ENCODE data around the gene RNF7. TPM values are rescaled to one million over a fixed set of nuclear protein-coding genes. Genes with fewer than 3 reads are reported as not detected.

Gene RNF7
- polyA plus RNA-seq, 1 experiment, result 113 TPM

DNA sequence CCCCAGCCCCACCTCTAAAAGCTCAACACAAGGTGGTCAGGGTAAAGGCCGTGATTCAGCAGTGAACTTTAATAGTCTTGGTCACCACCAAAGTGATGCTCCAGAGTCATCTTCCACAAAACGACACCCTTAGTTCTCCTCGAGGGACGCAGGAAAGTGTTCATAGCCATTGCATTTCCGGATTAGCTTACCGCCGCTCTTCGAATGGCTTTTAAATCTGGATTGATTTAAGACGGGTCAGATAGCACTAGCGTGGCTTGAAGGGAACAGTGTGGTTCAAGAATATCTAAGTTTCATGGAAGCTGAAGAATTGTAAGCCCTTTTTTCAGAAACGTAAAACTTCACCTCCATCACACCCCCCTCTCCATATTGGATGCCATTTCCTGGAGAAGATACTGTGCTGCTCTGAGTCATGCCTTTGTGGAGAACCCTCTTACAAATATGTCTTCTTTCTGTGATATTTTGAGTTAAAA, 829 bp downstream of the RNF7 start:
- H3K27ac ChIP-seq (ENCODE audit: low read depth, low read length), result peak overlapping the region; percentile 71
- H3K4me3 ChIP-seq (ENCODE audit: low read depth, low read length), result peak overlapping the region; percentile 94
- H3K9me3 ChIP-seq (ENCODE audit: control insufficient read depth, insufficient read depth, low read length), result no peaks in the 10 kb centered on the region
- no peak for DNase-seq (ENCODE audit: low read depth, low spot score)
- ChIA-PET CTCF (interaction anchor here (0.6 to 3.9 kb wide), 35 partner anchors 8 to 538 kb away, joined by 3 to 36 read pairs (median 4); no protein-coding TSS in a partner anchor), POLR2A (interaction anchor here (0.7 to 1.2 kb wide), 3 partner anchors 28 to 138 kb away, joined by 3 to 5 read pairs (median 4); partner anchors contain the start of gene ATP1B3)
- TF ChIP-seq, protein P1, sequence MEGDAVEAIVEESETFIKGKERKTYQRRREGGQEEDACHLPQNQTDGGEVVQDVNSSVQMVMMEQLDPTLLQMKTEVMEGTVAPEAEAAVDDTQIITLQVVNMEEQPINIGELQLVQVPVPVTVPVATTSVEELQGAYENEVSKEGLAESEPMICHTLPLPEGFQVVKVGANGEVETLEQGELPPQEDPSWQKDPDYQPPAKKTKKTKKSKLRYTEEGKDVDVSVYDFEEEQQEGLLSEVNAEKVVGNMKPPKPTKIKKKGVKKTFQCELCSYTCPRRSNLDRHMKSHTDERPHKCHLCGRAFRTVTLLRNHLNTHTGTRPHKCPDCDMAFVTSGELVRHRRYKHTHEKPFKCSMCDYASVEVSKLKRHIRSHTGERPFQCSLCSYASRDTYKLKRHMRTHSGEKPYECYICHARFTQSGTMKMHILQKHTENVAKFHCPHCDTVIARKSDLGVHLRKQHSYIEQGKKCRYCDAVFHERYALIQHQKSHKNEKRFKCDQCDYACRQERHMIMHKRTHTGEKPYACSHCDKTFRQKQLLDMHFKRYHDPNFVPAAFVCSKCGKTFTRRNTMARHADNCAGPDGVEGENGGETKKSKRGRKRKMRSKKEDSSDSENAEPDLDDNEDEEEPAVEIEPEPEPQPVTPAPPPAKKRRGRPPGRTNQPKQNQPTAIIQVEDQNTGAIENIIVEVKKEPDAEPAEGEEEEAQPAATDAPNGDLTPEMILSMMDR (IDR thresholded peaks at IDR 0.05; ENCODE audit: low read depth, low read length), result no peak
- H3K27me3 ChIP-seq (ENCODE audit: control insufficient read depth, insufficient read depth, low read length), result no peaks in the 10 kb centered on the region

DNA sequence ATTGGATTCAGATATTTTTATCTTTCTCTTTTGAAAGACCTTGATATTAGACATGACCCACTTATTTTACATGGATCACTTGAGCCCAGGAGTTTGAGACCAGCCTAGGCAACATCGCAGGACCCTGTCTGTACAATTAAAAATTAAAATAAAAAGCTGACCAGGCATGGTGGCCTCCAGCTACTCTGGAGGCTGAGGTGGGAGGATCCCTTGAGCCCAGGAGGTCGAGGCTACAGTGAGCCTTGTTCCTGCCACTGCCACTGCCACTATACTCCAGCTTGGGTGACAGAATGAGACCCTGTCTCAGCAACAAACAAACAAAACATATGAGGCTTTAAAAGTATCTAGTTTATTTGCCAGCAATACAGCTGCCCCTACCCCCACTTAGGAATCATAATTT, 1.6 kb downstream of the RNF7 start:
- POLR2A ChIA-PET, result no interaction called here
- Histone ChIP-seq H3K4me3 (ENCODE audit: low read depth, low read length) (peak overlapping the region; percentile 94), H3K27me3 (ENCODE audit: control insufficient read depth, insufficient read depth, low read length) (no peaks in the 10 kb centered on the region), H3K27ac (ENCODE audit: low read depth, low read length) (no peak overlapping the region), H3K9me3 (ENCODE audit: control insufficient read depth, insufficient read depth, low read length) (no peaks in the 10 kb centered on the region)
- TF ChIP-seq, protein P1 (IDR thresholded peaks at IDR 0.05; ENCODE audit: low read depth, low read length), result no peak
- CTCF ChIA-PET, result interaction anchor here (0.6 to 3.9 kb wide), 6 partner anchors 45 to 173 kb away, joined by 4 to 36 read pairs (median 4); no protein-coding TSS in a partner anchor
- no peak for DNase-seq (ENCODE audit: low read depth, low spot score)

DNA sequence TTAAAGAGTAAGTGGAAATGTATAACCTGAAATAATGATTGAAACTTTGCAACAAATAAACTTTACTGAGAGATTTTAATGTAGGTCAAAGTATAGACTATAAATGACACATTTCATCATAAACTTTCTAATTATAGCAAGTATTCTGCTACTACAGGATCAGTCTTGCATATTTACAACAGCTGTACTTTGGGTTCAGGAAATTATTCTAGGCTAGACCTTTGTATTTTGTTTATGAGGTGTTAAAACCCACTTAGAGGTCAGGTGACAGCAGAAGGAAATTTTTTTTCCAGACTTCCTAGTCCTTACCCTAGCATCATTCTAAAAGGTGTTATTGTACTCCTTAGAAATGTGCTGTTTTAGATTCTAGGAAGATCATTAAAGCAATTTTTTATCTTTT, 2.3 kb downstream of the RNF7 start:
- Histone ChIP-seq H3K27ac (ENCODE audit: low read depth, low read length) (no peak overlapping the region), H3K27me3 (ENCODE audit: control insufficient read depth, insufficient read depth, low read length) (no peaks in the 10 kb centered on the region), H3K4me3 (ENCODE audit: low read depth, low read length) (no peak overlapping the region), H3K9me3 (ENCODE audit: control insufficient read depth, insufficient read depth, low read length) (no peaks in the 10 kb centered on the region)
- ChIA-PET CTCF (interaction anchor here (0.6 to 3.9 kb wide), 5 partner anchors 45 to 173 kb away, joined by 4 to 36 read pairs (median 4); no protein-coding TSS in a partner anchor), POLR2A (no interaction called here)
- TF ChIP-seq, protein P1 (IDR thresholded peaks at IDR 0.05; ENCODE audit: low read depth, low read length), result no peak
- DNase-seq (ENCODE audit: low read depth, low spot score), result no peak

DNA sequence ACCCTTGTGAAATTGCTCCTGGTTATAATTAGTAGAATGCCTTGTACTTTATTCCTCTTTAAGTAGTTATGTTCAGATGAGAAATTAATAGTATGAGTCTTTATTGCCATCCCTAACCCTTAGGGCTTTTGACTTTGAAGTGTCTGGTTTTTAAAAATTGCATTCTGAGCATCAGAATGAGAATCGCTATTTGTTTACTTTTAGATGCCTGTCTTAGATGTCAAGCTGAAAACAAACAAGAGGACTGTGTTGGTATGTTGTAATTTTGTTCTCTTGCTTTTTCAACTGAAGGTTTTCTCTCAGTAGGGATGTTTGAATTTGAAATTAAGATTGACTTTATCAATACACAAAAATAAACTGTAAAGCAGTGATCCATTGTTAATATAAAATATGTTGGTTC, 5.2 kb downstream of the RNF7 start:
- no peak overlapping the region for H3K27ac ChIP-seq (ENCODE audit: low read depth, low read length)
- H3K9me3 ChIP-seq (ENCODE audit: control insufficient read depth, insufficient read depth, low read length), result no peaks in the 10 kb centered on the region
- no peak overlapping the region for H3K4me3 ChIP-seq (ENCODE audit: low read depth, low read length)
- DNase-seq (ENCODE audit: low read depth, low spot score), result no peak
- CTCF ChIA-PET, result interaction anchor here (1.1 to 1.2 kb wide), 2 partner anchors 132 to 167 kb away, joined by 3 to 4 read pairs; no protein-coding TSS in a partner anchor
- TF ChIP-seq, protein P1 (IDR thresholded peaks at IDR 0.05; ENCODE audit: low read depth, low read length), result no peak
- H3K27me3 ChIP-seq (ENCODE audit: control insufficient read depth, insufficient read depth, low read length), result no peaks in the 10 kb centered on the region
- POLR2A ChIA-PET, result no interaction called here

DNA sequence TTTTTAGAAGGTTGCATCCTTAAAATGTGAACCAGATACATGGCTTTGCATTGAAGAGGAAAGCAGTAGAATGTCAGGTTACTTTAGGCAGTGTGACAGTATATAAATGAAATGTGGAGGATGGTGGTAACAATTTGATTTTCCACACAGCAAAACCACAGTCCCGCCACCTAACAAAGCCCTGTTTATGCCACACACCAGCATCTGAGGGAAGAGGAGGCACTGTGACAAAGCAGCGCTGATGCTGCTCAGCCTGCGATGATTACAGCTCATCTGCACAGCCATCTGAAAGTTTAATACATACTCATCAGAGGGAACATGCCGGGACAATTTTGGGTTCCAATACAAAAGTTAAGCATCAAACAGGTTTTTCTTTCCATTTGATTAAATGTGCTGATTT, 8.9 kb downstream of the RNF7 start:
- TF ChIP-seq, protein P1 (IDR thresholded peaks at IDR 0.05; ENCODE audit: low read depth, low read length), result no peak
- no peaks in the 10 kb centered on the region for H3K9me3 ChIP-seq (ENCODE audit: control insufficient read depth, insufficient read depth, low read length)
- H3K27ac ChIP-seq (ENCODE audit: low read depth, low read length), result no peak overlapping the region
- H3K4me3 ChIP-seq (ENCODE audit: low read depth, low read length), result no peak overlapping the region
- H3K27me3 ChIP-seq (ENCODE audit: control insufficient read depth, insufficient read depth, low read length), result no peaks in the 10 kb centered on the region
- ChIA-PET POLR2A (no interaction called here), CTCF (interaction anchor here (0.6 to 1.2 kb wide), 2 partner anchors 9 to 128 kb away, joined by 3 read pairs; partner anchors contain the start of gene RNF7)
- no peak for DNase-seq (ENCODE audit: low read depth, low spot score)
